A673 (cell line): ENCODE data around the gene CX3CR1.

Experiments
- EZH2 ChIP-seq: fragments of 200-600 bp; sonication (generic); IDR thresholded peaks from 2 replicates; pipeline ENCODE4 v1.6.1; 2017; ENCODE audit warnings: borderline replicate concordance, low read depth, mild to moderate bottlenecking, mixed read lengths, antibody characterized with exemption, low read length; ENCODE audit not compliant: poor library complexity, severe bottlenecking
- TF ChIP-seq, protein P1 (sequence below): fragments of 300-800, 200-600 bp; sonication (generic); conservative IDR thresholded peaks from 2 replicates; pipeline ENCODE4 v1.5.1; 2017; ENCODE audit warnings: low read depth, mild to moderate bottlenecking, antibody characterized with exemption, low read length, moderate library complexity, mixed read lengths

DNA sequence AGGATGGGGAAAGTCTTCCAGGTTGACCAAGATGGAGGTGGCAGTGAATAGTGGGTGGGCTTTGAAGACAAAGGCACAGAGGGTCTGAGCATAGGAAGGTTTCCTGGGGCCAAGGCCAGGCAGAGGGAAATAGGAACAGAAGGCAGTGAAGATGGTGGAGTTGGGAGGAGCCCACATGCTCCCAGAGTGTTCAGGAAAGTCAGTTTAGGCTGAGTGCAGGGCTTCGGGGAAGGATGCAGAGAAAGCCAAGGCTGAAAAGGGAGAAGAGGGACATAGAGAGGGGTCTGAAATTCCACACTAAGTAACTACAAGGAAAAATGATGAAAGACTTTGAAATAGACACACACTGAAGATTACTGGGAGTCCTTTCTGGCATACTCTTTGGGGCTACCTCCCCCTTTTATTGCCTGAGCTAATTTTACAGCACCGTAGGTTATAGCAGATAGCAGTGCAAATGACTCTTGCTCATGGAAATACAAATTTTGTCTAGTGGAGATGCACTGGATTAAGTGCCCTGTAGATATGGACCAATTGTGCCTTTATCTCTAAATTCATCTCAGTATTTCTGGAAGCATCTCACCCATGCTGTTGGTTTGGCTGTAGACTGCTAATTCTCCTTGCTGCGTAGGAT is 3.8 kb downstream of the CX3CR1 start:
- TF ChIP-seq, protein P1, sequence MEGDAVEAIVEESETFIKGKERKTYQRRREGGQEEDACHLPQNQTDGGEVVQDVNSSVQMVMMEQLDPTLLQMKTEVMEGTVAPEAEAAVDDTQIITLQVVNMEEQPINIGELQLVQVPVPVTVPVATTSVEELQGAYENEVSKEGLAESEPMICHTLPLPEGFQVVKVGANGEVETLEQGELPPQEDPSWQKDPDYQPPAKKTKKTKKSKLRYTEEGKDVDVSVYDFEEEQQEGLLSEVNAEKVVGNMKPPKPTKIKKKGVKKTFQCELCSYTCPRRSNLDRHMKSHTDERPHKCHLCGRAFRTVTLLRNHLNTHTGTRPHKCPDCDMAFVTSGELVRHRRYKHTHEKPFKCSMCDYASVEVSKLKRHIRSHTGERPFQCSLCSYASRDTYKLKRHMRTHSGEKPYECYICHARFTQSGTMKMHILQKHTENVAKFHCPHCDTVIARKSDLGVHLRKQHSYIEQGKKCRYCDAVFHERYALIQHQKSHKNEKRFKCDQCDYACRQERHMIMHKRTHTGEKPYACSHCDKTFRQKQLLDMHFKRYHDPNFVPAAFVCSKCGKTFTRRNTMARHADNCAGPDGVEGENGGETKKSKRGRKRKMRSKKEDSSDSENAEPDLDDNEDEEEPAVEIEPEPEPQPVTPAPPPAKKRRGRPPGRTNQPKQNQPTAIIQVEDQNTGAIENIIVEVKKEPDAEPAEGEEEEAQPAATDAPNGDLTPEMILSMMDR, result no peak
- no peak for TF ChIP-seq EZH2
